NCI-H82 (cell line): Measurements from ENCODE around the gene KBTBD8.

Source experiments
- DNase-seq: peaks from one replicate; lab custom pipeline; 2025; lab: John Stamatoyannopoulos, UW

Gene KBTBD8

GRCh38 chr3:66998113-66998903 is at the start of gene KBTBD8:
Gene KBTBD8 (plus strand): TSS chr3:66998307. CDS start chr3:66998356, 49 bp downstream.
- DNase-seq, result peak; percentile 98

GRCh38 chr3:66948838-66949237 is 49.3 kb upstream of the KBTBD8 start:
- DNase-seq, result no peak

- no peak for DNase-seq
Measured at GRCh38 chr3:66949898-66950297, 48.2 kb upstream of the KBTBD8 start.

- DNase-seq, result no peak
Measured at GRCh38 chr3:66952357-66952756, 45.8 kb upstream of the KBTBD8 start.

- no peak for DNase-seq
Measured at GRCh38 chr3:66953934-66954445, 44.1 kb upstream of the KBTBD8 start.

GRCh38 chr3:66956742-66957141 is 41.4 kb upstream of the KBTBD8 start:
- no peak for DNase-seq

- peak; percentile 13 for DNase-seq
Measured at GRCh38 chr3:66957367-66957766, 40.7 kb upstream of the KBTBD8 start.

- DNase-seq, result no peak
Measured at GRCh38 chr3:66958067-66958466, 40.0 kb upstream of the KBTBD8 start.

GRCh38 chr3:66962664-66963063 is 35.4 kb upstream of the KBTBD8 start:
- DNase-seq, result no peak

GRCh38 chr3:66971245-66971644 is 26.9 kb upstream of the KBTBD8 start:
- no peak for DNase-seq

GRCh38 chr3:66971891-66972551 is 26.1 kb upstream of the KBTBD8 start:
- peak; percentile 82 for DNase-seq

- DNase-seq, result no peak
Measured at GRCh38 chr3:66980791-66981190, 17.3 kb upstream of the KBTBD8 start.

- DNase-seq, result peak; percentile 62
Measured at GRCh38 chr3:66983101-66983500, 15.0 kb upstream of the KBTBD8 start.

GRCh38 chr3:66985336-66985920 is 12.7 kb upstream of the KBTBD8 start:
- no peak for DNase-seq

GRCh38 chr3:66986406-66986805 is 11.7 kb upstream of the KBTBD8 start:
- DNase-seq, result no peak

GRCh38 chr3:66989241-66989640 is 8.9 kb upstream of the KBTBD8 start:
- no peak for DNase-seq

GRCh38 chr3:66989860-66990696 is 8.0 kb upstream of the KBTBD8 start:
- peak; percentile 15 for DNase-seq

GRCh38 chr3:66991459-66991858 is 6.6 kb upstream of the KBTBD8 start:
- DNase-seq, result peak; percentile 55

GRCh38 chr3:66993082-66993481 is 5.0 kb upstream of the KBTBD8 start:
- peak; percentile 0 for DNase-seq

GRCh38 chr3:66994588-66994987 is 3.5 kb upstream of the KBTBD8 start:
- no peak for DNase-seq

- no peak for DNase-seq
Measured at GRCh38 chr3:66996696-66997095, 1.4 kb upstream of the KBTBD8 start.

- DNase-seq, result peak; percentile 10
Measured at GRCh38 chr3:66997560-66998112, 471 bp upstream of the KBTBD8 start.
